ENCODE results near the gene BIRC5. TPM values are rescaled to one million over a fixed set of nuclear protein-coding genes. Genes with fewer than 3 reads are reported as not detected.

Gene BIRC5
- total RNA-seq, 3 donors from 2014 or later (not counting 1 experiment from before 2014, with no cell fraction given), result 0.73 to 1.9 (median 1.2) TPM

DNA sequence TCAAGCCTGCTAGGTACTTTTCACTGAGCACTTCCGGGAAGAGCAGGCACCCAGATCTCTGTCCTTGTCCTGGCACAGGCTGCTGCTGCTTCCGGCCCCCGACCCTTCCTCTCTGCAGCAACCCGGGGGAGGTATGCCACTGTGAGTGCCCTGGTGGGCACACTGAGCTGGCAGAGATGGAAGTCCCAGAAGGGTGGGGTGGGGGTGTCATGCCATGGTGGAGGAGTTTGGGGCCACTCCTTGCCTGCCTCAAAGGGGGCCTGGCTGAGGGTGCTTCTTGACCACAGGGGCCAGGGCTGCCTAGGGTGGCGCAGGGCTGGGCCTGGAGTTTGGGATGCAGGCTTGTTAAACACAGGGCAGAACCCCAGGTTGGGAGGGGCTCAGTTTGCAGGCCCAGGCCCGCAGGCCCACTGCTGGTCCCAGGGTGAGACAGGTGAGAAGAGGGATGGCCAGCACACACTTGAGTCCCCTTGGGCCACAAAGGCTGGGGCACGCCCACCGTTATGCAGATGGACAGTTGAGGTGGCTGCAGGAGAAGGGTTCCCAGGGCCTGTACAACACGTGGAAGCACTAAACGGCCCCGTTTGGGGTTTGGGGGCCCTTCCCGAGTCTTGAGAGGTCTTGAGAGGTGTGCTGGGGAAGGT, 26.1 kb downstream of the BIRC5 start:
- Histone ChIP-seq H3K4me1 (ENCODE audit: control insufficient read depth, insufficient read depth, low read length) (peaks cover 2% of the 10 kb centered on the region), H3K36me3 (ENCODE audit: control insufficient read depth, insufficient read depth, low read length) (no peaks in the 10 kb centered on the region), H3K9me3 (ENCODE audit: control insufficient read depth, insufficient read depth, low read length) (no peaks in the 10 kb centered on the region), H3K27me3 (ENCODE audit: control insufficient read depth, insufficient read depth, low read length) (no peaks in the 10 kb centered on the region), H3K4me3 (ENCODE audit: low read length) (no peak overlapping the region), H3K27ac (ENCODE audit: low read length) (no peak overlapping the region)
- intact Hi-C loops (cut with micrococcal nuclease), result no loop called here
- no peaks in the 10 kb centered on the region for H3K27me3 Mint-ChIP-seq (ENCODE audit: low read depth in 2 of 2)
- no peak for TF ChIP-seq CTCF (IDR thresholded peaks at IDR 0.05)
- DNase-seq (no peak), ATAC-seq (no peak)
- no peaks in the 10 kb centered on the region for H3K36me3 Mint-ChIP-seq
- H3K4me1 Mint-ChIP-seq, result peaks cover 0 to 9% of the 10 kb centered on the region in 2 donors
- 88% methylated on average over 11 of the region's 12 CpGs for WGBS (ENCODE audit: insufficient coverage)
- no peaks in the 10 kb centered on the region for H3K9me3 Mint-ChIP-seq
- no peak overlapping the region for H3K4me3 Mint-ChIP-seq
- H3K27ac Mint-ChIP-seq, result no peak overlapping the region

DNA sequence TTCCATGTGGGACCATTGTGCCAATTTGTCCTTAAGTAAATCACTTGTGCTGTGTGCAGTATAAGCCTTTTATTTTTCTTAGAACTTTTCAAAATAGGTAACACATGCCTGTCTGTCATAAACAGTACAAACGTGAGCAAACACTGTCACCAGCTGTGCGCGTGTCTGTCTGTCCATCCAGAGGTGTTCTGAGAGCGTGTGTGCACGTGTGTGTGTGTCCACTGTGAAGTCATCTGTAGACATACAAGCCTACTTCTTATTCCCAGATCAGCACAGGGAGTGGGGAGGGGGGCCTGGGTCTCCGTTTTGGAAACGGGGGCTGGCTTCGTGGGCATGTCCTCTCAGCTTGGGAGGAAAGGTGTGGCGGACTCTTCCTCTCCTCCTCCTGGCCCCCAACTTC, 26.8 kb downstream of the BIRC5 start:
- WGBS (ENCODE audit: insufficient coverage), result 90% methylated on average over 9 of the region's 9 CpGs
- H3K9me3 Mint-ChIP-seq, result no peaks in the 10 kb centered on the region
- DNase-seq, result no peak

DNA sequence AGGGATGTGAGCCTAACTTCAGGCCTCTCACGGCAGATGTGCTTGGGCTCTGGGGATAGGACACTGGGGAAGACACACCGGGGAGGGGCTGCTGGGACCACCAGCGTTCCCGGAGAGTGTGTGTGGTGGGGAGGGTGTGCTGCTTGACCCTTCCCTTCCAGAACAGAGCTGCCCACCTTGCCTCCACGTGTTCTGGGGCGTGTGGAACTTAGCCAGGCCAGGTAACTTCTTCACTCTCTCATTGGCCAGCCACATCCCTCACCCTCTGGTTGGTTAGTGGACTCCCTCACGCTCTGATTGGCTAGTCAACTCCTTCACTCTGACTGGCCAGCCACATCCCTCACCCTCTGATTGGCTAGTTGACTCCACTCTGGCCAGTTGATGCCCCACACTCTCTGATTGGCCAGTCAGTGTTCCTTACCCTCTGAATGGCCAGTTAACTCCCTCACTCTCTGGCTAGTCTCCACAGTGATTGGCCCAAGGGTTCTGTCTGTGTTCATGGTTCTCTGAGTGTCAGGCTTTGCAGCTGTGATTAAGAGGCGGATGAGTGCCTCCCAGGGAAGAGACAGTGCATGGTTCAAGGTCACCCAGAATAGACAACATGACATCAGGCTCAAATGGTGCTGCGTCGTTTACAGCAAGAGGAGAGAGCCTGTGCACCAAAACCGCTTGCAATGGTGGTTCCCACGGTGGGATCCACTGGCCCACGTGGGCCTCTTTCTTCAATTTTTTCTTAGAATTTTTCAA, 27.4 kb downstream of the BIRC5 start:
- 92% methylated on average over 12 of the region's 13 CpGs for WGBS (ENCODE audit: insufficient coverage)
- peak in 1 of 3 donors; percentile 19 for ATAC-seq
- H3K27ac ChIP-seq (ENCODE audit: low read length), result no peak overlapping the region
- H3K4me1 ChIP-seq (ENCODE audit: control insufficient read depth, insufficient read depth, low read length), result peaks cover 2% of the 10 kb centered on the region
- Mint-ChIP-seq H3K4me3 (no peak overlapping the region), H3K9me3 (no peaks in the 10 kb centered on the region), H3K36me3 (no peaks in the 10 kb centered on the region), H3K27me3 (ENCODE audit: low read depth in 2 of 2) (no peaks in the 10 kb centered on the region), H3K4me1 (peaks cover 0 to 9% of the 10 kb centered on the region in 2 donors), H3K27ac (no peak overlapping the region)
- no peaks in the 10 kb centered on the region for H3K27me3 ChIP-seq (ENCODE audit: control insufficient read depth, insufficient read depth, low read length)
- TF ChIP-seq CTCF (IDR thresholded peaks at IDR 0.05), result no peak
- no peaks in the 10 kb centered on the region for H3K9me3 ChIP-seq (ENCODE audit: control insufficient read depth, insufficient read depth, low read length)
- intact Hi-C loops (cut with micrococcal nuclease), result no loop called here
- no peak for DNase-seq
- no peaks in the 10 kb centered on the region for H3K36me3 ChIP-seq (ENCODE audit: control insufficient read depth, insufficient read depth, low read length)
- no peak overlapping the region for H3K4me3 ChIP-seq (ENCODE audit: low read length)

More for the DNA sequence above, 26.8 kb downstream of the BIRC5 start:
- no peaks in the 10 kb centered on the region for H3K27me3 ChIP-seq (ENCODE audit: control insufficient read depth, insufficient read depth, low read length)
- H3K4me1 Mint-ChIP-seq, result peaks cover 0 to 9% of the 10 kb centered on the region in 2 donors
- TF ChIP-seq CTCF (IDR thresholded peaks at IDR 0.05), result no peak
- no peaks in the 10 kb centered on the region for H3K27me3 Mint-ChIP-seq (ENCODE audit: low read depth in 2 of 2)
- no peaks in the 10 kb centered on the region for H3K36me3 ChIP-seq (ENCODE audit: control insufficient read depth, insufficient read depth, low read length)
- no peak overlapping the region for H3K4me3 Mint-ChIP-seq
- no peak for ATAC-seq
- H3K4me1 ChIP-seq (ENCODE audit: control insufficient read depth, insufficient read depth, low read length), result peaks cover 2% of the 10 kb centered on the region
- H3K36me3 Mint-ChIP-seq, result no peaks in the 10 kb centered on the region
- no peak overlapping the region for H3K27ac Mint-ChIP-seq
- intact Hi-C loops (cut with micrococcal nuclease), result no loop called here
- no peak overlapping the region for H3K4me3 ChIP-seq (ENCODE audit: low read length)
- no peaks in the 10 kb centered on the region for H3K9me3 ChIP-seq (ENCODE audit: control insufficient read depth, insufficient read depth, low read length)
- H3K27ac ChIP-seq (ENCODE audit: low read length), result no peak overlapping the region
